KMS-11 (cell line): ENCODE results near the gene CDH4.

Experiments
- H2AFZ ChIP-seq: fragments of 200-600 bp; sonication (generic); 2 replicates; pipeline ENCODE4 v1.6.1; 2016; ENCODE audit warnings: antibody characterized with exemption, mixed run types, low read depth
- H3K27ac ChIP-seq: fragments of 200-600 bp; sonication (generic); 2 replicates; pipeline ENCODE4 v1.6.1; 2016; ENCODE audit warnings: mild to moderate bottlenecking, mixed run types
- H3K27me3 ChIP-seq: fragments of 200-600 bp; sonication (generic); 2 replicates; pipeline ENCODE4 v1.6.1; 2017; ENCODE audit warnings: mild to moderate bottlenecking, low read depth, mixed run types, moderate library complexity; ENCODE audit not compliant: insufficient read depth
- H3K36me3 ChIP-seq: fragments of 200-600 bp; sonication (generic); 2 replicates; pipeline ENCODE4 v1.6.1; 2017; ENCODE audit warnings: mild to moderate bottlenecking, mixed run types; ENCODE audit not compliant: insufficient read depth
- H3K4me1 ChIP-seq: fragments of 200-600 bp; sonication (generic); 2 replicates; pipeline ENCODE4 v1.6.1; 2016; ENCODE audit warnings: mild to moderate bottlenecking, low read depth, mixed run types; ENCODE audit not compliant: poor library complexity, severe bottlenecking
- H3K4me2 ChIP-seq: fragments of 200-600 bp; sonication (generic); 2 replicates; pipeline ENCODE4 v1.7.0; 2016; ENCODE audit warnings: mild to moderate bottlenecking, mixed run types
- H3K4me3 ChIP-seq: fragments of 200-600 bp; sonication (generic); IDR thresholded peaks from 2 replicates; pipeline ENCODE4 v1.6.1; 2017; ENCODE audit warnings: low read depth, low read length, mixed read lengths; ENCODE audit not compliant: insufficient read depth
- H3K79me2 ChIP-seq: fragments of 200-600 bp; sonication (generic); 2 replicates; pipeline ENCODE4 v1.6.1; 2016; ENCODE audit warnings: low read depth, mixed run types; ENCODE audit not compliant: insufficient read depth
- H3K9ac ChIP-seq: fragments of 200-600 bp; sonication (generic); 2 replicates; pipeline ENCODE4 v1.6.1; 2016; ENCODE audit warnings: mild to moderate bottlenecking, mixed run types
- H4K20me1 ChIP-seq: fragments of 200-600 bp; sonication (generic); 2 replicates; pipeline ENCODE4 v1.6.1; 2016; ENCODE audit warnings: mild to moderate bottlenecking, mixed run types; ENCODE audit not compliant: insufficient read depth
- TF ChIP-seq, protein P1 (sequence below): fragments of 200-600 bp; sonication (generic); conservative IDR thresholded peaks from 2 replicates; pipeline ENCODE4 v1.6.1; 2017; ENCODE audit warnings: low read depth, mild to moderate bottlenecking, antibody characterized with exemption, low read length, moderate library complexity, mixed read lengths

The CDH4 gene

DNA sequence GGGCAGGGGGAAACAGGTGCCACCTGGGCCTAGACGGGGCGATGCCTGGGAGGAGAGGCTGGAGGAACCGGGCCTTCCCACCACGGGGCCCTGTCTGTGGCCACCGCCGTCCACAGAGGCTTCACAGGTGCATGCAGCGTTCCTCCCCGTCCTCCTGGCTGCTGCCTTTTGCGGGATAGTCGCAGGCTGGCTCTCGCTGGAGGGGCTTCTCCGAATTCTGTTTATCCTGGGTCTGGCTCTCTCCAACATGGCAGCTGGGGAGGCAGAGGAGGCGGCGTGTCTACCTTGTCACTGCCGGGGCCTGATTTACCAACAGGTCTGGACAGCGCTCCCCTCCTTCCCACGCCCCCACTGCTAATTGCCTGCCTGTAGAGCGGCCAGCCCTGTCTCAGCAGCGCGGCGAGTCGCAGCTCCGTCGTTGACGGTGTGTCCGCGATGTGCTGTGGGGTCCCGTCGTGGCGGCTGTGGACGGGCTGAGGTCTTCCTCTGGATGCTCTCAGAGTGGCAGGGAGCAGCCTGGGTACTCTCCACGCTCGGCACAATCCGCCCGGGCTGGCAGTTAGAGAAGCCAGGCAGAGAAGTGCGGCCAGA, 550.8 kb downstream of the CDH4 start:
- H4K20me1 ChIP-seq = no peaks in the 10 kb centered on the region
- TF ChIP-seq, protein P1, sequence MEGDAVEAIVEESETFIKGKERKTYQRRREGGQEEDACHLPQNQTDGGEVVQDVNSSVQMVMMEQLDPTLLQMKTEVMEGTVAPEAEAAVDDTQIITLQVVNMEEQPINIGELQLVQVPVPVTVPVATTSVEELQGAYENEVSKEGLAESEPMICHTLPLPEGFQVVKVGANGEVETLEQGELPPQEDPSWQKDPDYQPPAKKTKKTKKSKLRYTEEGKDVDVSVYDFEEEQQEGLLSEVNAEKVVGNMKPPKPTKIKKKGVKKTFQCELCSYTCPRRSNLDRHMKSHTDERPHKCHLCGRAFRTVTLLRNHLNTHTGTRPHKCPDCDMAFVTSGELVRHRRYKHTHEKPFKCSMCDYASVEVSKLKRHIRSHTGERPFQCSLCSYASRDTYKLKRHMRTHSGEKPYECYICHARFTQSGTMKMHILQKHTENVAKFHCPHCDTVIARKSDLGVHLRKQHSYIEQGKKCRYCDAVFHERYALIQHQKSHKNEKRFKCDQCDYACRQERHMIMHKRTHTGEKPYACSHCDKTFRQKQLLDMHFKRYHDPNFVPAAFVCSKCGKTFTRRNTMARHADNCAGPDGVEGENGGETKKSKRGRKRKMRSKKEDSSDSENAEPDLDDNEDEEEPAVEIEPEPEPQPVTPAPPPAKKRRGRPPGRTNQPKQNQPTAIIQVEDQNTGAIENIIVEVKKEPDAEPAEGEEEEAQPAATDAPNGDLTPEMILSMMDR = no peak
- H3K4me3 ChIP-seq = no peak overlapping the region
- H3K9ac ChIP-seq = no peak overlapping the region
- no peaks in the 10 kb centered on the region for H3K4me1 ChIP-seq
- H3K4me2 ChIP-seq = no peak overlapping the region
- H3K79me2 ChIP-seq = no peaks in the 10 kb centered on the region
- H3K27me3 ChIP-seq = peaks cover 56% of the 10 kb centered on the region
- H2AFZ ChIP-seq = no peak overlapping the region
- no peak overlapping the region for H3K27ac ChIP-seq
- H3K36me3 ChIP-seq = no peaks in the 10 kb centered on the region

DNA sequence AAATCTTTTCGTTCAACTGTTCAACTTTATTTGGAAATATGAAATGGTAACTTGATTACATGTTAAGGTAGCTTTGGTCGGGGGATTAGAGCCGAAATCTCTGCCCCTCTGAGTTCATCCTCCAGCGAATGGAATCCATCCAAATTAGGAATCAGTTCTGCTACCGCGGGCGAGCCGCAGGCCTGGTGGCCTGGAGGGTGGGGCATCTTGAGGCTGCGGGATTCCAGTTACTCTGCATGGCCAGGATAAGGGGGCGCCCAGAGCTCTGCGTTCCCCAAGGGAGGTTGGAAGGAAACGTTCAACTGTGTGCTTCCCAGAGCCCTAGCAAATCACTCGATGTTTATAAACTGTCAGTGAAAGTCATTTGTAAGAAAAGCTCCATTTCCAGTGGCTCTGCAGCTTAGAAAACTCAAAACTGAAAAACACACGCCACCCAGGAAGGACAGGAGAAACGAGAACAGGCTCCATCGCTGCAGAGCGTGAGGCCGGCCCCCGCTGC, 551.4 kb downstream of the CDH4 start:
- H3K9ac ChIP-seq = no peak overlapping the region
- no peaks in the 10 kb centered on the region for H4K20me1 ChIP-seq
- no peaks in the 10 kb centered on the region for H3K36me3 ChIP-seq
- TF ChIP-seq, protein P1 = no peak
- H3K27ac ChIP-seq = no peak overlapping the region
- H3K4me3 ChIP-seq = no peak overlapping the region
- H3K79me2 ChIP-seq = no peaks in the 10 kb centered on the region
- no peak overlapping the region for H3K4me2 ChIP-seq
- H3K4me1 ChIP-seq = no peaks in the 10 kb centered on the region
- H2AFZ ChIP-seq = no peak overlapping the region
- peaks cover 57% of the 10 kb centered on the region for H3K27me3 ChIP-seq

DNA sequence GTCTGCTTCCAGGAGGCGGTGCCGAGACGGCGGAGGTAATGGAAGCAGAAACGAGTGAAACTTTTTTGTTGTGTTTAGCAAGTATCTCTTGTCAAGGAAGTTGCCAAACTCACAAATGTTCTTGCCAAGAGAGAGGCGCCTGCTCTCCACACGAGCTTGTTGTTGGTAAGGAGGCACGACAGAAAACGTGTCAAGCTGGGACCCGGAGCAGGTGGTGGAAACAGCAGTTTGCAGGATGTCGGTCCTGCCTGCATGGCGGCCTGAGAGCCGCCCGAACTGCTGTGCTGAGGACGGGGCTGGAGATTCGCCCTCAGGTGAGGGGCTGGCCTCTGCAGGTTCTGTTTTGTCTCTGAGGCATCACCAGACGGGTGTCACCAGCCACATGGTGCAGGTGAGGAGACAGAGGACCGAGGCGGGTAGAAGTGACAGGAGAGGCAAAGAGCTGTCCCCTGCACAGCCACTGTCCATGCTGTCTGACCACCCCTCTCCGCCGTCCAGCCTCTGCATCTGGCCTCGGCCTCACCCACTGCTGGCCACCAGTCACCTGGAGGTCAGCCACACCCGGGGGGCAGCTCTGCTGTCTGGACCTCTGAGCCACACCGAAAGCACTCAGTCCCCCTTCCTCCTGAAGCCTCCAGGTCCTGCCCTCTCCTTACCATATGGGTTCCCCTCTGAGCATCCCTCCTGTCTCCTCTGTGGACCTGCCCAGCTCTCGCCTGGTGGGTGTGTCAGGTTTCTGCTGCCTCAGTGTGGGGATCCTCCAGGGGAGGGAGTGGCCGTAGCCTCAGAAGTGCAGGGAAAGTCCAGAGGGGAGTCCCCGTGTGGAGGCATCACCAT, 552.1 kb downstream of the CDH4 start:
- H3K27me3 ChIP-seq = peaks cover 57% of the 10 kb centered on the region
- H3K4me3 ChIP-seq = no peak overlapping the region
- no peaks in the 10 kb centered on the region for H3K4me1 ChIP-seq

DNA sequence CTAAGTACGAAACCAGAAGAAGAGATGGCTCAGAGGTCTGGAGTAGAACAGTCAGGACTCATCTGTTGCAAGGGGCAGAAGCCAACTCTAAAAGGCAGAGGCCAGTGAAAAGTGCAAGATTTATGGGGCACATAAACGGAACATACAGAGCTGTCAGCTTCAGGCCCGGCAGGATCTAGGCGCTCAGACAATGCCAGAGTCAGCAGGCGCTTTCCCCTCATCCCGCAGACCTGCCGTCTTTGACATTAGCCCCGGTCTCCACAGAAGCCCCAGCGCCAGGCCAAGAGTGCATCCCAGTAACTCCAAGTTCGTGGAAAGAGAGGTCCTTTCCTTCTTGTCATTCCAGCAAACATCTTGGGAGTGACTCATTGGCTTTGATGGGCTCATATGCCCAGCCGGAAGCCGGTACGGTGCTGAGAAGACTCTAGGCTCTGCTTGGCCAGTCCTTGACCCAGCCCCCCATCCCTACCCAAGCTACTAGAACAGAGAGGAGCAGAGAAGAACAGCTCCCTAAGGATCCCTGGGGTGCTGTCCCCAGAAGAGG, 552.8 kb downstream of the CDH4 start:
- H3K27me3 ChIP-seq = peaks cover 59% of the 10 kb centered on the region
- no peak overlapping the region for H3K27ac ChIP-seq
- no peak overlapping the region for H3K4me2 ChIP-seq
- TF ChIP-seq, protein P1 = no peak
- no peak overlapping the region for H3K9ac ChIP-seq
- H2AFZ ChIP-seq = no peak overlapping the region
- H4K20me1 ChIP-seq = no peaks in the 10 kb centered on the region
- H3K4me3 ChIP-seq = no peak overlapping the region
- H3K79me2 ChIP-seq = no peaks in the 10 kb centered on the region
- no peaks in the 10 kb centered on the region for H3K4me1 ChIP-seq
- H3K36me3 ChIP-seq = no peaks in the 10 kb centered on the region

More for the DNA sequence above, 552.1 kb downstream of the CDH4 start:
- Histone ChIP-seq H2AFZ (no peak overlapping the region), H3K79me2 (no peaks in the 10 kb centered on the region), H3K36me3 (no peaks in the 10 kb centered on the region), H3K27ac (no peak overlapping the region), H3K4me2 (no peak overlapping the region), H4K20me1 (no peaks in the 10 kb centered on the region), H3K9ac (no peak overlapping the region)
- TF ChIP-seq, protein P1 = no peak
